Measurements from ENCODE around the gene CHST3.

Gene CHST3

GRCh38 chr10:71921324-71922027 is 42.7 kb upstream of the CHST3 start:
- no peak for TF ChIP-seq CTCF (IDR thresholded peaks at IDR 0.05; ENCODE audit: insufficient read depth, low read length, missing control alignments)
- no peak for DNase-seq (ENCODE audit: low read depth, low spot score)
- ChIA-PET CTCF (interaction anchor here (0.6 to 10.8 kb wide), 4 partner anchors 24 to 299 kb away, joined by 3 to 83 read pairs (median 4); no protein-coding TSS in a partner anchor), POLR2A (no interaction called here)
- no peak overlapping the region for H3K4me3 ChIP-seq (ENCODE audit: low read depth, low read length)

GRCh38 chr10:71923138-71923692 is 41.0 kb upstream of the CHST3 start:
- DNase-seq (ENCODE audit: low read depth, low spot score) = no peak
- TF ChIP-seq CTCF (IDR thresholded peaks at IDR 0.05; ENCODE audit: insufficient read depth, low read length, missing control alignments) = no peak
- no peak overlapping the region for H3K4me3 ChIP-seq (ENCODE audit: low read depth, low read length)
- ChIA-PET POLR2A (no interaction called here), CTCF (interaction anchor here (10.8 kb wide), 1 partner anchor 26 kb away, joined by 83 read pairs; no protein-coding TSS in a partner anchor)

DNA sequence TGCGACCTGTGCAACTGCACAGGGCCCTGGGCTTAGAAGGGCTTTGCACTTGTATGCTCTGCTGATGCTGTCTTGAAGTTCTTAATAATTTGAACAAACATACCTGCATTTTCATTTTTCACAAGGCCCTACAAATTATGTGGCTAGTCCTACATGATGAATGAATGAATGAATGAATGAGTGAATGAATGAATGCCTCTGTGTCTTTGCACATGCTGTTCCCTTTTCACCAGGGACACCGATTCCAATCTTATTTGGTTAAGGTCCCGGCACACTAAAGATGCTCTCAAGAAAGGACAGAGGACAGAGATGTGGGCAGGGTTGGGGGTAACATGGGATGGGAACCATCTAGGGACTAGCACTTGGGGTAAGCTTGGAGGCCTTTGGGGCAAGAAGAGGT is 39.4 kb upstream of the CHST3 start:
- TF ChIP-seq CTCF (IDR thresholded peaks at IDR 0.05; ENCODE audit: insufficient read depth, low read length, missing control alignments) = no peak
- no peak for DNase-seq (ENCODE audit: low read depth, low spot score)
- H3K4me3 ChIP-seq (ENCODE audit: low read depth, low read length) = no peak overlapping the region
- CTCF ChIA-PET = interaction anchor here (1.7 kb wide), 1 partner anchor 8 kb away, joined by 6 read pairs; no protein-coding TSS in a partner anchor
- POLR2A ChIA-PET = no interaction called here

- no peak for TF ChIP-seq CTCF (IDR thresholded peaks at IDR 0.05; ENCODE audit: insufficient read depth, low read length, missing control alignments)
- no peak overlapping the region for H3K4me3 ChIP-seq (ENCODE audit: low read depth, low read length)
- no peak for DNase-seq (ENCODE audit: low read depth, low spot score)
- POLR2A ChIA-PET = no interaction called here
- CTCF ChIA-PET = interaction anchor here (1.6 kb wide), 2 partner anchors 11 to 31 kb away, joined by 6 to 14 read pairs; no protein-coding TSS in a partner anchor
Measured at GRCh38 chr10:71927159-71927558, 37.0 kb upstream of the CHST3 start.

- peak; percentile 12 for DNase-seq (ENCODE audit: low read depth, low spot score)
- no peak for TF ChIP-seq CTCF (IDR thresholded peaks at IDR 0.05; ENCODE audit: insufficient read depth, low read length, missing control alignments)
- ChIA-PET POLR2A (no interaction called here), CTCF (interaction anchor here (1.6 kb wide), 2 partner anchors 12 to 32 kb away, joined by 6 to 14 read pairs; no protein-coding TSS in a partner anchor)
- no peak overlapping the region for H3K4me3 ChIP-seq (ENCODE audit: low read depth, low read length)
Measured at GRCh38 chr10:71927776-71928592, 36.2 kb upstream of the CHST3 start.

- no peak for TF ChIP-seq CTCF (IDR thresholded peaks at IDR 0.05; ENCODE audit: insufficient read depth, low read length, missing control alignments)
- DNase-seq (ENCODE audit: low read depth, low spot score) = no peak
- H3K4me3 ChIP-seq (ENCODE audit: low read depth, low read length) = no peak overlapping the region
- ChIA-PET POLR2A (no interaction called here), CTCF (interaction anchor here (1.2 to 2.1 kb wide), 4 partner anchors 15 to 117 kb away, joined by 3 to 10 read pairs (median 6); no protein-coding TSS in a partner anchor)
Measured at GRCh38 chr10:71931295-71931694, 32.9 kb upstream of the CHST3 start.
